Activated B cell treated with CpG ODN at 0.5 μM for 24 hours (primary cell): Measurements from ENCODE around the gene BAMBI. TPM values are rescaled to one million over a fixed set of nuclear protein-coding genes. Genes with fewer than 3 reads are reported as not detected.

Experiments used
- ATAC-seq: fragments of 200-7000 bp; cut with Tn5 transposase; one replicate; pipeline ENCODE4 v1.10.0; 2021; ENCODE audit warnings: low read depth, mild to moderate bottlenecking, moderate library complexity
- CTCF ChIA-PET: fragments of 350-600 bp; sonication (Branson Sonifier 250); formaldehyde crosslinking; loops from one replicate; lab custom pipeline; 2021; ENCODE audit warnings: antibody characterized with exemption; lab: Charles Lee
- POLR2A ChIA-PET: fragments of 350-600 bp; sonication (Branson Sonifier 250); formaldehyde crosslinking; loops from one replicate; lab custom pipeline; 2021; ENCODE audit warnings: antibody characterized with exemption; lab: Charles Lee
- DNase-seq: peaks from one replicate; pipeline ENCODE4 v3.0.0; 2022
- H3K27ac Mint-ChIP-seq: one replicate; pipeline ENCODE4 v1.8.0; 2020; ENCODE audit warnings: mixed read lengths
- H3K27me3 Mint-ChIP-seq: one replicate; pipeline ENCODE4 v1.8.0; 2021; ENCODE audit warnings: mixed read lengths
- H3K36me3 Mint-ChIP-seq: one replicate; pipeline ENCODE4 v1.8.0; 2021; ENCODE audit warnings: low read depth, mixed read lengths
- H3K4me1 Mint-ChIP-seq: one replicate; pipeline ENCODE4 v1.8.0; 2021; ENCODE audit warnings: mixed read lengths
- H3K4me3 Mint-ChIP-seq: one replicate; pipeline ENCODE4 v1.8.0; 2020; ENCODE audit warnings: mild to moderate bottlenecking, mixed read lengths
- H3K9me3 Mint-ChIP-seq: one replicate; pipeline ENCODE4 v1.8.0; 2020; ENCODE audit warnings: mixed read lengths
- intact Hi-C: fragments of 100-400 bp; cut with micrococcal nuclease; formaldehyde crosslinking; loops from one replicate; pipeline ENCODE4 v1.15.1; 2024
- total RNA-seq: library from RNA; stranded (reverse); gene quantifications from 2 replicates; pipeline ENCODE4 v1.2.3, GENCODE V29; 2022
- TF ChIP-seq, protein P1 (sequence below): fragments of 200-600 bp; IDR thresholded peaks from one replicate; pipeline ENCODE4 v1.8.0; 2022; ENCODE audit warnings: antibody characterized with exemption, mild to moderate bottlenecking

Gene BAMBI
- total RNA-seq, 1 donor from 2014 or later, result 0.16 TPM

DNA sequence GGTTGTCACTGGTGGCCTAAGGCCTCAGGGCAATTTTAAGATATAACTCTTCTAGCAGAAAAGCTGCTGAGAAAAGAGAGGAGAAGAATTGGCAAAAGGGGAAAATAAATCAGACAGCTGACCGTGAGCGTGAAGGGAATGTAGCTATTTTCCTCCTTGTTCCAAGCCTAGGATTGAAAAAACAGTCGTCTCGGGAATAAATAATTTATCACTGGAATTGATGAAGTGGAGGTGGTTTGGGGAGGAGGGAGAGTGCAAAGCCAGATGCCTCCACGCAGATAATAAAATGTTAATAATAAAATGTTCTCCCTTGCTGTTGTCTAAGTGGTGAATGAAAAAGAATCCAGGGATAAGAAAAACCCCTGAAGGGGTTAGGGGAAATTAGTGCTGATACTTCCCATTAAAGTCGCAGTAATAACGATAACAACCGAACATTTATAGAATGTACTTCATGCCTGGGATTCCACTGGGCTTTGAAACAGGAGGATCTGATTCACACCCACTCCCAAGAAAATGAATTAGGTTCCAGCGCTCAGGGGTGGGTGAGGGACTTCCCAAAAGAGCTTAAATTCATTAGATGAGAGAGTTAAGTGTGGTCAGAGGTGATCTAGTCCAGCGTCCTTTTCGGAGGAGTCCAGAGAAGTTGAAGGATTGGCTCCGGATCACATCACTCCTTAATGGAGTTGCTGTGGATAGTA, 27.3 kb downstream of the BAMBI start:
- Mint-ChIP-seq H3K9me3 (no peaks in the 10 kb centered on the region), H3K36me3 (no peaks in the 10 kb centered on the region), H3K4me3 (no peak overlapping the region), H3K4me1 (no peaks in the 10 kb centered on the region), H3K27me3 (peaks cover 11% of the 10 kb centered on the region), H3K27ac (no peak overlapping the region)
- CTCF ChIA-PET, result no interaction called here
- DNase-seq (no peak), ATAC-seq (no peak)
- TF ChIP-seq, protein P1, sequence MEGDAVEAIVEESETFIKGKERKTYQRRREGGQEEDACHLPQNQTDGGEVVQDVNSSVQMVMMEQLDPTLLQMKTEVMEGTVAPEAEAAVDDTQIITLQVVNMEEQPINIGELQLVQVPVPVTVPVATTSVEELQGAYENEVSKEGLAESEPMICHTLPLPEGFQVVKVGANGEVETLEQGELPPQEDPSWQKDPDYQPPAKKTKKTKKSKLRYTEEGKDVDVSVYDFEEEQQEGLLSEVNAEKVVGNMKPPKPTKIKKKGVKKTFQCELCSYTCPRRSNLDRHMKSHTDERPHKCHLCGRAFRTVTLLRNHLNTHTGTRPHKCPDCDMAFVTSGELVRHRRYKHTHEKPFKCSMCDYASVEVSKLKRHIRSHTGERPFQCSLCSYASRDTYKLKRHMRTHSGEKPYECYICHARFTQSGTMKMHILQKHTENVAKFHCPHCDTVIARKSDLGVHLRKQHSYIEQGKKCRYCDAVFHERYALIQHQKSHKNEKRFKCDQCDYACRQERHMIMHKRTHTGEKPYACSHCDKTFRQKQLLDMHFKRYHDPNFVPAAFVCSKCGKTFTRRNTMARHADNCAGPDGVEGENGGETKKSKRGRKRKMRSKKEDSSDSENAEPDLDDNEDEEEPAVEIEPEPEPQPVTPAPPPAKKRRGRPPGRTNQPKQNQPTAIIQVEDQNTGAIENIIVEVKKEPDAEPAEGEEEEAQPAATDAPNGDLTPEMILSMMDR, result no peak
- POLR2A ChIA-PET, result no interaction called here
- intact Hi-C loops, result no loop called here

DNA sequence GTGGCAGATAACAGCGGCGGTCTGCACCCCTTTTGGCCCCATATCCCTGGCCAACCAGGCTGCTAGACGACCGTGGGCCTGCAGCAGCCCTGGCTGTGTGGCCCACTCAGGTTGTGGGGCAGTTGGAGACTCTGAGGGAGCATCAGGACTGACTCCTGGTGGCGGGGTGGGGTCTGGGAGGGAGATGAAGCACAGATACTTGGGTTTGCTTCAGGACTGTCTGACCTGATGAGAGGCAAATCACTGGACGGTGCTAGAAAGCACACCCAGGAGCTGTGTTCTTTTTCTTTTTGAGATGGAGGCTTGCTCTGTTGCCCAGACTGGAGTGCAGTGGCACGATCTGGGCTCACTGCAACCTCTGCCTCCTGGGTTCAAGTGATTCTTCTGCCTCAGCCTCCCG, 28.2 kb downstream of the BAMBI start:
- ChIA-PET POLR2A (no interaction called here), CTCF (no interaction called here)
- DNase-seq, result no peak
- peaks cover 11% of the 10 kb centered on the region for H3K27me3 Mint-ChIP-seq
- H3K4me3 Mint-ChIP-seq, result no peak overlapping the region
- H3K36me3 Mint-ChIP-seq, result no peaks in the 10 kb centered on the region
- no peaks in the 10 kb centered on the region for H3K9me3 Mint-ChIP-seq
- H3K4me1 Mint-ChIP-seq, result no peaks in the 10 kb centered on the region
- intact Hi-C loops, result no loop called here
- ATAC-seq, result no peak
- no peak overlapping the region for H3K27ac Mint-ChIP-seq
- TF ChIP-seq, protein P1, result no peak

DNA sequence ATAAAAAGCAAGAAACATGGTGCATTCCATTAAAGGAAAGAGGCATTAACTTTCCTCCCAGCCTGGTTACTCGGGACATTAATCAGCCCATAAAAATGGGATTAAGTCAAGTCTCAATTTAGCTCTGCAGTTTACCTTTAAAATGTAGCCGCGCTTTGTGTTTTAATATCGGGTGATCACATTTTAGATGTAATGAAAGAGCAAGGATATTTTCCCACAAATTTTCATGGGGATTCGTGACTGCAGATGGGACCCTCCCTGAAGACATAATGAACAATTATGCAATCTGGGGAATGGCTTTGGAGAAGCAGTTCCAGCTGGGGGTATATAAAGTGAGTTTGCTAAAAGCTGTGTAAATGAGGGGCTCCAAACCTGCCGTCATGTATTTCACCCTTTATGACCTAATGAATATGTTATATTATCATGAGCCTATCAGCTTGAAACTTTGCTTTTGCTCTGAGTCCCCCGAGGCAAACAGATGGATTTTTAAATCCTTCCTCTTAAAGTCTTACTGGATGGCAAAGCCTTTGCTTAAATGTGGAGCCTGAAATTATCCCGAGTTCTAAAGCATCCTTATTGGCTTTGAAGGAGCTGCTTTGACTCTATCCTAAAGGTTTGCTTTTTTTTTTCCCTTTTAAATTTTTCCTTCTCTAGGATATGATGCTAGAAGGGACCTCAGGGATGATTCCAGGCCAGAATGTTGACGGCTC, 31.8 kb downstream of the BAMBI start:
- CTCF ChIA-PET, result no interaction called here
- H3K27ac Mint-ChIP-seq, result no peak overlapping the region
- no peak for DNase-seq

DNA sequence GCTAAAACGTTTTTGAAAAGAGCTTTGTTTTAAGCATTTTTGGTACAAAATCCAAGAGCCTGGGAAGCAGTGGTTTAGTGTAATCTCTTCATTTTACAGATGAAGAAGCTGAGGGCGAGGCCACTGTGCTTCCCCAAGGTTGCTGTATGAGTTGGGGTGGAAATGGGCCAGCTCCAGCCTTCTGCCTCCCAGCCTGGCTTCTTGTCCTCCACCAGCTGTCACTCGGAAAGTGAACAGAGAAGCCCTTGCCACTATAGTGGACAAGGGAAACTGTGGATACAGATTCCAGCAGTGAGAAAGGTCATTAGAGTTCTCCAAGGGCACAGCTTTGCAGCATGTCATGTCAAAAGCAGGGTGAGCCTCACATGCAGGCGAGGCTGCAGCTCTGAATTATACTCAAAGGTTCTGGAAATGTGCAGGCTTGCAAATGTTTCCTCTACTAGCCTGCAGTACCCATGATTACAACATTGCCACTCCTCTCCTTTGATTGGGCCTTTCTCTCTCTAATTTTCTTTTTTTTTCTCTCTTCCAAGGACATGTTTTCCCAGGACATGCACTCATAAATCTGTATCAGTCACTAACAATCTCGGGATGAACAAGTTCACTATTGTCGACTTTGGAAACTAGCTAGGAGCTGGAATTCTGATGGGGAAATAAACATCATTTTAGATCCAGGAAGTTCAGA, 33.0 kb downstream of the BAMBI start:
- H3K4me3 Mint-ChIP-seq, result no peak overlapping the region
- no peak overlapping the region for H3K27ac Mint-ChIP-seq
- ChIA-PET CTCF (no interaction called here), POLR2A (no interaction called here)
- H3K36me3 Mint-ChIP-seq, result no peaks in the 10 kb centered on the region
- intact Hi-C loops, result no loop called here
- no peaks in the 10 kb centered on the region for H3K9me3 Mint-ChIP-seq
- TF ChIP-seq, protein P1, result no peak
- H3K27me3 Mint-ChIP-seq, result peaks cover 2% of the 10 kb centered on the region
- DNase-seq (no peak), ATAC-seq (no peak)
- no peaks in the 10 kb centered on the region for H3K4me1 Mint-ChIP-seq

More for the DNA sequence above, 31.8 kb downstream of the BAMBI start:
- H3K36me3 Mint-ChIP-seq, result no peaks in the 10 kb centered on the region
- ATAC-seq, result no peak
- no peak overlapping the region for H3K4me3 Mint-ChIP-seq
- H3K27me3 Mint-ChIP-seq, result peaks cover 2% of the 10 kb centered on the region
- H3K9me3 Mint-ChIP-seq, result no peaks in the 10 kb centered on the region
- POLR2A ChIA-PET, result no interaction called here
- H3K4me1 Mint-ChIP-seq, result no peaks in the 10 kb centered on the region
- intact Hi-C loops, result no loop called here
- TF ChIP-seq, protein P1, result no peak

DNA sequence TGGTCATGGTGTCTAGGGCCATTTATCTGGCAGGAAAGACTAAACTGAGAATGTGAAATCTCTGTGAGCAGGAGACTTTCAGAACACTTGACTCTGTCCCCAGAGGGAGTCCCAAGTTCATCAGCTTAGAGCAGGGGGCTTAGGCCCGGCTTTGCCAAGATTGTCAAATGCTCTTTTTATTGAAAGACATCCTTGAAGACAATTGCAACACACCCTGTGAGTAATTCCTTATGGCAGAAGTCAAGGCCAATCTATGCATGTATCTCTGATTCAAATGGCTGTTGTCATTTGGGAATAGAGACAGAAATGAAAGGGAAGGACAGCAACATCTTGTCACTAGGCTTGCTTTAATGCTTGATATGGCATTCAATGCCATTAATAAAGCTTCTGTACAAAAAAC, 33.7 kb downstream of the BAMBI start:
- no peaks in the 10 kb centered on the region for H3K9me3 Mint-ChIP-seq
- TF ChIP-seq, protein P1, result no peak
- POLR2A ChIA-PET, result no interaction called here
- intact Hi-C loops, result no loop called here
- no peak overlapping the region for H3K27ac Mint-ChIP-seq
- peaks cover 2% of the 10 kb centered on the region for H3K27me3 Mint-ChIP-seq
- ATAC-seq (no peak), DNase-seq (no peak)
- no peaks in the 10 kb centered on the region for H3K4me1 Mint-ChIP-seq
- no peak overlapping the region for H3K4me3 Mint-ChIP-seq
- CTCF ChIA-PET, result no interaction called here
- H3K36me3 Mint-ChIP-seq, result no peaks in the 10 kb centered on the region
